ENCODE data around the gene PRDX5. TPM values are rescaled to one million over a fixed set of nuclear protein-coding genes. Genes with fewer than 3 reads are reported as not detected.

The PRDX5 gene
- total RNA-seq, 4 donors from 2014 or later = 174 to 263 (median 238) TPM

- DNase-seq (ENCODE audit: low spot score) (no peak), ATAC-seq (ENCODE audit: low FRiP score) (no peak)
- TF ChIP-seq, protein P1, sequence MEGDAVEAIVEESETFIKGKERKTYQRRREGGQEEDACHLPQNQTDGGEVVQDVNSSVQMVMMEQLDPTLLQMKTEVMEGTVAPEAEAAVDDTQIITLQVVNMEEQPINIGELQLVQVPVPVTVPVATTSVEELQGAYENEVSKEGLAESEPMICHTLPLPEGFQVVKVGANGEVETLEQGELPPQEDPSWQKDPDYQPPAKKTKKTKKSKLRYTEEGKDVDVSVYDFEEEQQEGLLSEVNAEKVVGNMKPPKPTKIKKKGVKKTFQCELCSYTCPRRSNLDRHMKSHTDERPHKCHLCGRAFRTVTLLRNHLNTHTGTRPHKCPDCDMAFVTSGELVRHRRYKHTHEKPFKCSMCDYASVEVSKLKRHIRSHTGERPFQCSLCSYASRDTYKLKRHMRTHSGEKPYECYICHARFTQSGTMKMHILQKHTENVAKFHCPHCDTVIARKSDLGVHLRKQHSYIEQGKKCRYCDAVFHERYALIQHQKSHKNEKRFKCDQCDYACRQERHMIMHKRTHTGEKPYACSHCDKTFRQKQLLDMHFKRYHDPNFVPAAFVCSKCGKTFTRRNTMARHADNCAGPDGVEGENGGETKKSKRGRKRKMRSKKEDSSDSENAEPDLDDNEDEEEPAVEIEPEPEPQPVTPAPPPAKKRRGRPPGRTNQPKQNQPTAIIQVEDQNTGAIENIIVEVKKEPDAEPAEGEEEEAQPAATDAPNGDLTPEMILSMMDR (IDR thresholded peaks at IDR 0.05) = no peak
Measured at GRCh38 chr11:64347193-64347867, 29.4 kb downstream of the PRDX5 start.

GRCh38 chr11:64348383-64349024, 30.6 kb downstream of the PRDX5 start:
- TF ChIP-seq, protein P1 (IDR thresholded peaks at IDR 0.05) = no peak
- no peak for DNase-seq (ENCODE audit: low spot score)
- no peak for ATAC-seq (ENCODE audit: low FRiP score)

GRCh38 chr11:64349025-64349387, 31.1 kb downstream of the PRDX5 start:
- ATAC-seq (ENCODE audit: low FRiP score) (no peak), DNase-seq (ENCODE audit: low spot score) (no peak)
- TF ChIP-seq, protein P1 (IDR thresholded peaks at IDR 0.05) = no peak

GRCh38 chr11:64349404-64349803, 31.5 kb downstream of the PRDX5 start:
- no peak for ATAC-seq (ENCODE audit: low FRiP score)
- no peak for DNase-seq (ENCODE audit: low spot score)
- TF ChIP-seq, protein P1 (IDR thresholded peaks at IDR 0.05) = no peak

GRCh38 chr11:64351136-64351631, 33.3 kb downstream of the PRDX5 start:
- TF ChIP-seq, protein P1 (IDR thresholded peaks at IDR 0.05) = no peak
- ATAC-seq (ENCODE audit: low FRiP score) = no peak
- no peak for DNase-seq (ENCODE audit: low spot score)

DNA sequence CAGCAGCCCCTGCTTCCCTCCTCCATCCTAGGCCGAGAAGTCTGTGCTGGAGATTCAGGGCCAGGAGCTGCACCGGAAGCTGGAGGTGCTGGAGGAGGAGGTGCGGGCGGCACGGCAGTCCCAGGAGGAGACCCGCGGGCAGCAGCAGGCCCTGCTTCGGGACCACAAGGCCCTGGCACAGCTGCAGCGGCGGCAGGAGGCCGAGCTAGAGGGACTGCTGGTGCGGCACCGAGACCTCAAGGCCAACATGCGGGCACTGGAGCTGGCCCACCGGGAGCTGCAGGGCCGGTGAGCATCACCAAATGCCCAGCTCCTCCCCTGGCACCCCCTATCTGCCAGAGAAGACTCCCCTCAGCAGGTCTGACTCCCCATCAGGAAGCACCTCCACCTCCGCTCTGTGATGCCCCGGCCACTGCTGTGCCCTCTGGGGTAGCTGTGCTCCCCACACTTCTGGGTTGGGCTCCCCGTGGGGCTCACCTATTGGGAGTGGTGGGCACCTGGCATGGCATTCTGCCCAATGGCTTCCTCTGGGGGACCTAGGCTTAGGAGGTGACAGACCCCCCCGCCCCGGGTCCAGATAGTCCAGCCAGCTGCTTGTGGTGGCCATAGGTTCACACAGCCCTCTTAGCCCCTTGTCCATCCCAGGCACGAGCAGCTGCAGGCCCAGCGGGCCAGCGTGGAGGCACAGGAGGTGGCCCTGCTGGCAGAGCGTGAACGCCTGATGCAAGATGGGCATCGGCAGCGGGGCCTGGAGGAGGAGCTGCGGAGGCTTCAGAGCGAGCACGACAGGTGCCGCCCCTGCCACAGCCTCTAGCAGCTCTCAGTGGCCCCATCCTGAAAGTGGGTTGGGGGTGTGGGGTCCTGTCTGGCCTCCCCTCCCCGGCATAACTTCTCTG, 34.4 kb downstream of the PRDX5 start:
- TF ChIP-seq, protein P1 (IDR thresholded peaks at IDR 0.05) = no peak
- no peak for DNase-seq (ENCODE audit: low spot score)
- no peak for ATAC-seq (ENCODE audit: low FRiP score)
